Upper lobe of left lung (tissue), 6 donors: ENCODE results near the gene ZNF584. TPM values are rescaled to one million over a fixed set of nuclear protein-coding genes. Genes with fewer than 3 reads are reported as not detected.

Source experiments
- ATAC-seq, 2 donors: fragments of 200-7000 bp; cut with Tn5 transposase; one replicate each; pipeline ENCODE4 v1.9.1; 2022; ENCODE audit warnings: mild to moderate bottlenecking in 2 of 2, moderate library complexity in 2 of 2; ENCODE audit not compliant: low FRiP score in 2 of 2
- DNase-seq, 2 donors: peaks; one replicate each; pipeline ENCODE4 v3.0.0-alpha.2; 2019 to 2020
- H3K27ac ChIP-seq, 4 donors: fragments of 200-600 bp; sonication (generic); one replicate each; pipeline ENCODE4 v1.5.1; 2016 to 2019
- H3K27me3 ChIP-seq, 4 donors: fragments of 200-600 bp; sonication (generic); one replicate each; pipeline ENCODE4 v1.5.1; 2017 to 2019
- H3K36me3 ChIP-seq, 4 donors: fragments of 200-600 bp; sonication (generic); one replicate each; pipeline ENCODE4 v1.5.1; 2016 to 2019
- H3K4me1 ChIP-seq, 4 donors: fragments of 200-600 bp; sonication (generic); one replicate each; pipeline ENCODE4 v1.5.1; 2018 to 2019
- H3K4me3 ChIP-seq, 4 donors: fragments of 200-600 bp; sonication (generic); one replicate each; pipeline ENCODE4 v1.5.1; 2017 to 2019; ENCODE audit warnings: mild to moderate bottlenecking in 2 of 4, moderate library complexity in 1 of 4
- H3K9me3 ChIP-seq, 4 donors: fragments of 200-600 bp; sonication (generic); one replicate each; pipeline ENCODE4 v1.5.1; 2018 to 2019
- EP300 ChIP-seq, 4 donors: sonication (generic); formaldehyde crosslinking; IDR thresholded peaks; one replicate each; pipeline ENCODE4 v1.5.1; 2017; ENCODE audit warnings: antibody characterized with exemption in 4 of 4, control low read depth in 2 of 4
- POLR2A ChIP-seq, 4 donors: fragments of 450-650 bp; IDR thresholded peaks; one replicate each; pipeline ENCODE4 v1.5.1; 2016 to 2017; ENCODE audit warnings: antibody characterized with exemption in 4 of 4, mild to moderate bottlenecking in 2 of 4
- POLR2AphosphoS5 ChIP-seq, 2 donors: sonication (generic); formaldehyde crosslinking; IDR thresholded peaks; one replicate each; pipeline ENCODE4 v1.5.1; 2017; ENCODE audit warnings: antibody characterized with exemption in 2 of 2
- WGBS, 2 donors: methylation state at CpG; one replicate each; pipeline ENCODE4 v1.1.5; 2017 to 2018; 5-methylcytosine and 5-hydroxymethylcytosine counted together
- total RNA-seq, 6 donors: library from RNA; depleted of rRNA in 4 of 6; stranded (reverse); fragments of >200 nt in 4 of 6; gene quantifications; one replicate each; pipeline versions ENCODE4 v1.1.0 to v1.2.1, GENCODE V29; 2016 to 2021
- TF ChIP-seq, protein P1 (sequence below), 6 experiments: fragments of 450-650 bp in 4 of 6; fragments of 200-600 bp in 2 of 6; sonication (generic) in 2 of 6; IDR thresholded peaks; one replicate each; pipeline ENCODE4 v1.5.1; 2016 to 2019; ENCODE audit warnings: antibody characterized with exemption in 6 of 6
- donor health status: DM: no; HTN: no; CAD: no; lungs with moderate emphysema.
- donor health status: DM: no; HTN: yes; CAD: no; lungs with severe emphysema.

The ZNF584 gene
- total RNA-seq, 6 donors from 2014 or later: 7.4 to 31.0 (median 13.1) TPM

DNA sequence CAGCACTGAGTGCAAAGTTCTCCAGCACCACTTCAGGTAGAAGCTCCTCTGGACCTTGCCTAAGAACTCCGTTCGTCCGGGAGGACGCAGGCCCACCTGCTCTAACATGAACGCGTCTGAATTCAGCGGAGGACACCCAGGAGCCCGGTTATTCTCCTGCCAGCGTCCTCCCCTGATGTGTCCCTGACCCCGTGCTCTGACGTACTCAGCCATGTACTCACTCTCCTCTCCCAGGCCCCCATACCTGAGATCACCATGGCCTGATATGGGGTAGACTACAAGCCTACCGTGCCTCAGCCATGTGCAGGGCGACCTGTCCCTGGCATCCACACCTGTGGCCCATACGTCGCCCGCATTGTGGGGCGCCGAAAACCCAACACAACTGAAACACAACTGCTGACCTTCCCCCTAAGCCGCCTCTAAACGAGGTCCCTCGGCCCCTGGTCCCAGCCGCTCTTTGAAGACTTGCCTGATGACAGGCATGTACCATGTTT lies 744 bp upstream of the ZNF584 start:
- Histone ChIP-seq H3K9me3 (no peaks in the 10 kb centered on the region), H3K27me3 (no peaks in the 10 kb centered on the region), H3K4me3 (peak overlapping the region; percentile 75 to 94 (median 82)), H3K4me1 (peaks cover 20 to 29% (median 22%) of the 10 kb centered on the region in 4 donors), H3K27ac (peak overlapping the region; percentile 78 to 93 (median 90)), H3K36me3 (no peaks in the 10 kb centered on the region)
- DNase-seq (no peak), ATAC-seq (peak; percentile 2 to 28)
- TF ChIP-seq POLR2A (IDR thresholded peaks at IDR 0.05): no peak
- TF ChIP-seq, protein P1, sequence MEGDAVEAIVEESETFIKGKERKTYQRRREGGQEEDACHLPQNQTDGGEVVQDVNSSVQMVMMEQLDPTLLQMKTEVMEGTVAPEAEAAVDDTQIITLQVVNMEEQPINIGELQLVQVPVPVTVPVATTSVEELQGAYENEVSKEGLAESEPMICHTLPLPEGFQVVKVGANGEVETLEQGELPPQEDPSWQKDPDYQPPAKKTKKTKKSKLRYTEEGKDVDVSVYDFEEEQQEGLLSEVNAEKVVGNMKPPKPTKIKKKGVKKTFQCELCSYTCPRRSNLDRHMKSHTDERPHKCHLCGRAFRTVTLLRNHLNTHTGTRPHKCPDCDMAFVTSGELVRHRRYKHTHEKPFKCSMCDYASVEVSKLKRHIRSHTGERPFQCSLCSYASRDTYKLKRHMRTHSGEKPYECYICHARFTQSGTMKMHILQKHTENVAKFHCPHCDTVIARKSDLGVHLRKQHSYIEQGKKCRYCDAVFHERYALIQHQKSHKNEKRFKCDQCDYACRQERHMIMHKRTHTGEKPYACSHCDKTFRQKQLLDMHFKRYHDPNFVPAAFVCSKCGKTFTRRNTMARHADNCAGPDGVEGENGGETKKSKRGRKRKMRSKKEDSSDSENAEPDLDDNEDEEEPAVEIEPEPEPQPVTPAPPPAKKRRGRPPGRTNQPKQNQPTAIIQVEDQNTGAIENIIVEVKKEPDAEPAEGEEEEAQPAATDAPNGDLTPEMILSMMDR (IDR thresholded peaks at IDR 0.05): no peak
- TF ChIP-seq EP300 (IDR thresholded peaks at IDR 0.05): no peak
- TF ChIP-seq POLR2AphosphoS5 (IDR thresholded peaks at IDR 0.05): no peak
- WGBS, 2 donors: 20 to 23% methylated on average over 18 to 22 of the region's 22 CpGs

DNA sequence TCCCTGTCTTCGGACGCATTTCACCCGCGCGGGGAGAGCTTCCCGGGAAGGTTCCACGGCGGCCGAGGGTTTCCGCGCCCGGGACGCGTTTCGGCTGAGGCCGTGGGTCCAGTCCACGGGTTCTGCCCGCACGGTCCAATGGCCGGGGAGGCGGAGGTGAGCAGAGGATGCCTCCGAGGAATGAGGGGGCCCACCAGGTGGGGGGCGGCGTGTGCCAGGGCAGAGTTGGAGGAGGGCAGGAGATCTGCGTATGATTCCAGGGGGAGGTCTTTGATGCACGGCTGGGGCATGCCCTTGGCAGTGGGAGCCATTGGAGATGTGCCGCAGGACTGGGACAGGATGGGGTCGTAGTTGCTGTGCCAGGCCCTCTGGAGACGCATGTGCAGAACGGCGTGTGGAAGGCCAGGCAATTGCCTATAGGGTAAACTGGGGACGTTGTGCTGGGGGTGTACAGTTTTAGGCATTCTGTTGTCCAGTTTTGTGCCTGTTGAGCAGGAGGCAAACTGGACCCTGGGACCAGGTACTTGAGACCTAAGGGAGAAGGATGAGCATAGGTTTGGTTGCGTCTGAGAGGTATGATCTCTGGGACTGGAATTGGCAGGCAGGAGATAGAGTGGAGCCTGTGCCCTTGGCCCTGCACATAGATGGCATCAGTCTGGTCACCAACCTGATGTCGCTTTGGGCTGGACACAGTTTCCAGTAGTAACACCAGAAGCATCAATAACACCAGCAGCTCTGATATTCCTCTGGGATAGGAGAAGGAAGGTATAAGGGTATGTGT lies 751 bp downstream of the ZNF584 start:
- Histone ChIP-seq H3K36me3 (no peaks in the 10 kb centered on the region), H3K27ac (peak overlapping the region; percentile 78 to 93 (median 90)), H3K27me3 (no peaks in the 10 kb centered on the region), H3K9me3 (no peaks in the 10 kb centered on the region), H3K4me3 (peak overlapping the region; percentile 75 to 94 (median 82)), H3K4me1 (peaks cover 20 to 29% (median 22%) of the 10 kb centered on the region in 4 donors)
- peak; percentile 13 to 21 for ATAC-seq
- no peak for TF ChIP-seq EP300 (IDR thresholded peaks at IDR 0.05)
- TF ChIP-seq POLR2AphosphoS5 (IDR thresholded peaks at IDR 0.05): no peak
- TF ChIP-seq, protein P1 (IDR thresholded peaks at IDR 0.05): no peak
- DNase-seq: no peak
- WGBS, 2 donors: 6% methylated on average over 20 to 34 of the region's 34 CpGs

DNA sequence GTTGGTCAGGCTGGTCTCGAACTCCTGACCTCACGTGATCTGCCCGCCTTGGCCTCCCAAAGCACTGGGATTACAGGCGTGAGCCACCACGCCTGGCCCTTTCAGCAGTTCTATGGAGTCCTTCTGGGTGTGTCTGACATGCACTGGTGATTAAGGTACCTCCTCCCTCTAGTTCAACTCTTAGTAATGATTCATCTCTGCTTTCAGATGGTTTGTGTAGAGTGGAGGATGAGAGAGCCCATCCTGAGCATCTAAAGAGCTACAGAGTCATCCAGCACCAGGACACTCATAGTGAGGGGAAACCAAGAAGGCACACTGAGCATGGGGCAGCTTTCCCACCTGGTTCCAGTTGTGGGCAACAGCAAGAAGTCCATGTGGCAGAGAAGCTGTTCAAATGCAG lies 8.2 kb downstream of the ZNF584 start:
- Histone ChIP-seq H3K4me1 (no peaks in the 10 kb centered on the region), H3K27me3 (no peaks in the 10 kb centered on the region), H3K27ac (no peak overlapping the region), H3K9me3 (peaks cover 0 to 5% (median 0%) of the 10 kb centered on the region in 4 donors), H3K36me3 (peaks cover 8 to 50% (median 39%) of the 10 kb centered on the region in 4 donors), H3K4me3 (no peak overlapping the region)
- WGBS, 2 donors: 95 to 100% methylated on average over 5 of the region's 5 CpGs
- TF ChIP-seq EP300 (IDR thresholded peaks at IDR 0.05) (no peak), POLR2A (IDR thresholded peaks at IDR 0.05) (no peak), POLR2AphosphoS5 (IDR thresholded peaks at IDR 0.05) (no peak)
- TF ChIP-seq, protein P1 (IDR thresholded peaks at IDR 0.05): no peak
- ATAC-seq (no peak), DNase-seq (no peak)

- 93 to 98% methylated on average over 7 of the region's 7 CpGs for WGBS, 2 donors
- Histone ChIP-seq H3K36me3 (peaks cover 8 to 53% (median 39%) of the 10 kb centered on the region in 4 donors), H3K9me3 (peaks cover 0 to 5% (median 0%) of the 10 kb centered on the region in 4 donors), H3K27me3 (no peaks in the 10 kb centered on the region), H3K4me3 (no peak overlapping the region), H3K27ac (no peak overlapping the region), H3K4me1 (no peaks in the 10 kb centered on the region)
- DNase-seq (no peak), ATAC-seq (no peak)
- TF ChIP-seq POLR2AphosphoS5 (IDR thresholded peaks at IDR 0.05) (no peak), EP300 (IDR thresholded peaks at IDR 0.05) (no peak), POLR2A (IDR thresholded peaks at IDR 0.05) (no peak)
- TF ChIP-seq, protein P1 (IDR thresholded peaks at IDR 0.05): no peak
Observed at GRCh38 chr19:58417071-58417470, 8.6 kb downstream of the ZNF584 start.
